Naive thymus-derived CD8-positive, alpha-beta T cell (primary cell): Measurements from ENCODE around the gene SLC35A5. TPM values are rescaled to one million over a fixed set of nuclear protein-coding genes. Genes with fewer than 3 reads are reported as not detected.
"Not testable (repeated sequence)": the region's sequence is repeated elsewhere in the genome, so short reads cannot be mapped to it uniquely, and the experiment has no call there.

Experiments used
- ATAC-seq, 2 donors: fragments of 150-1000 bp; cut with Tn5 transposase in 1 of 2; sonication (Bioruptor Pico), chemical (Tn5 transposase) in 1 of 2; 1 replicate in 1 of 2; 2 replicates in 1 of 2; pipeline ENCODE4 v1.10.0; 2021; ENCODE audit warnings: mild to moderate bottlenecking in 2 of 2, moderate library complexity in 2 of 2
- POLR2A ChIA-PET: fragments of 350-600 bp; sonication (Branson Sonifier 250); formaldehyde crosslinking; loops from one replicate; lab custom pipeline; 2021; ENCODE audit warnings: antibody characterized with exemption; lab: Charles Lee
- DNase-seq, 10 donors: peaks; one replicate each; pipeline versions ENCODE4 v3.0.0 to v3.0.0-alpha.2; 2020 to 2022
- H3K27ac Mint-ChIP-seq, 10 donors: one replicate each; pipeline ENCODE4 v1.8.0; 2020 to 2022; ENCODE audit warnings: mild to moderate bottlenecking in 10 of 10, mixed read lengths in 10 of 10, moderate library complexity in 4 of 10, inconsistent platforms in 1 of 10
- H3K27me3 Mint-ChIP-seq, 5 donors: one replicate each; pipeline ENCODE4 v1.8.0; 2021 to 2022; ENCODE audit warnings: mixed read lengths in 5 of 5
- H3K36me3 Mint-ChIP-seq, 3 donors: one replicate each; pipeline ENCODE4 v1.8.0; 2020 to 2022; ENCODE audit warnings: mixed read lengths in 3 of 3, mild to moderate bottlenecking in 2 of 3, inconsistent platforms in 1 of 3
- H3K4me1 Mint-ChIP-seq, 4 donors: one replicate each; pipeline ENCODE4 v1.8.0; 2021 to 2022; ENCODE audit warnings: mixed read lengths in 4 of 4
- H3K4me3 Mint-ChIP-seq, 10 donors: one replicate each; pipeline ENCODE4 v1.8.0; 2020 to 2022; ENCODE audit warnings: mild to moderate bottlenecking in 10 of 10, mixed read lengths in 10 of 10, moderate library complexity in 6 of 10, inconsistent platforms in 1 of 10
- H3K9me3 Mint-ChIP-seq, 9 donors: one replicate each; pipeline ENCODE4 v1.8.0; 2020 to 2022; ENCODE audit warnings: mixed read lengths in 9 of 9, mild to moderate bottlenecking in 3 of 9, inconsistent platforms in 1 of 9, moderate library complexity in 1 of 9
- polyA plus RNA-seq, 3 donors: library from polyadenylated mRNA; unstranded; fragments of 300-500 nt; fragmentation: Illumina TruSeq; gene quantifications; one replicate each; pipeline ENCODE4 v1.2.3, GENCODE V29; 2021
- total RNA-seq, 8 experiments: library from RNA in 2 of 8; stranded (reverse) in 2 of 8; gene quantifications; one replicate each; pipeline ENCODE4 v1.2.3 and lab custom pipeline; 2021 to 2026

SLC35A5 gene
- total and polyA plus RNA-seq, 5 experiments from 2014 or later, result 7.9 to 24.7 (median 13.7) TPM

DNA sequence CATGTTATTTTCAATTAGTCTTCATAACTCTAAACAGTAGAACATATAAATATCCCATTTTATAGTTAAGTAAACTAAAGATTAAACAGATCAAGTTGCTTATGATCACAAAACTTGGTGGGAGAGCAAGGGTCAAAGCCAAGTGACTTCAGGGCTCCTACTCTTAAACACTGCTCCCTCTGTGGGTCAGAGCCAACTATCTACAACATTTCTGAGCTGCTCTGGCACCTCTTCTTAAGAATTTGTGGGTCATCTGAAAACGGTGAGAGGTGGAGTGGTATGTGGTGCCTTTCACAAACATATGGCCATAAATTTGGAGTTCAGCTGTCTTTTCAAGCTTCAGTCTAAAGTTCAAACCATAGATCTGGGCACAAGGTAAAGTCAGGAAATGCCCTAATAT, 11.0 kb upstream of the SLC35A5 start:
- DNase-seq (no peak), ATAC-seq (no peak)
- no peak overlapping the region for H3K4me3 Mint-ChIP-seq
- H3K4me1 Mint-ChIP-seq, result peaks cover 17 to 36% (median 32%) of the 10 kb centered on the region in 4 donors
- POLR2A ChIA-PET, result interaction anchor here (1.4 kb wide), 1 partner anchor 11 kb away, joined by 5 read pairs; the partner anchor contains the start of genes ATG3 and SLC35A5
- peaks cover 0 to 67% (median 13%) of the 10 kb centered on the region in 3 donors for H3K36me3 Mint-ChIP-seq
- H3K27me3 Mint-ChIP-seq, result no peaks in the 10 kb centered on the region
- H3K27ac Mint-ChIP-seq, result peak overlapping the region in 2 of 10 donors; percentile 70 to 81
- H3K9me3 Mint-ChIP-seq, result no peaks in the 10 kb centered on the region

DNA sequence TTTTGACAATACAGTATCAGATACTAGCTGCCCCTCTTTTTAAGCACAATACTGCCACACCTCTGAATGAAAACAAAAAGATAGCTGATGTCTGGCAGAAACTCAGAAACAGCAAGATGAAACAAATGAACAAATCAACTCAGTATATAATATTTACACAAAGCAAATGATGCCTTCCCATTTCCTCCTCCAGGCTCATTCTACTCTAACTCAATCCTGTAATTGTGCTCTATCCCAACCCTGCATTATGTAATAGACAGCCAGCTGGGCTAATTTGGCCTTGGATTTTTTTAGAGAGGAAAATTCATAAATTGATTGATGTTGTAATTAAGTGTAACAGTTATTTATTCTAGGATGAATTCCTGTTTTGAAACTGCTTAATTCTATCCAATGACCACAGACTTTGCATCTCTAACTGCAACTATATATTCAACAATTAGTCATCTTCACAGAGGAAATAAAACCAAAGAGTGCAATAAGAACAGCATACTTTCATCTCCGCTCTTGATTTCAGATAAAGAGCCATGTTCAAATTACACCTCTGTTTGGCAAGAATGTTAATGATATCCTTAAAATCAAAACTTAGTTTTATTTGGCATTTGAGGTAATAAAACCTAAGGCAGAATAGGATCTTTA, 6.2 kb upstream of the SLC35A5 start:
- H3K27ac Mint-ChIP-seq, result peak overlapping the region in 5 of 10 donors; percentile 3 to 63 (median 17)
- DNase-seq (no peak), ATAC-seq (no peak)
- no peaks in the 10 kb centered on the region for H3K27me3 Mint-ChIP-seq
- no peaks in the 10 kb centered on the region for H3K9me3 Mint-ChIP-seq
- peak overlapping the region in 5 of 10 donors; percentile 5 to 40 (median 30) for H3K4me3 Mint-ChIP-seq
- peaks cover 4 to 52% (median 11%) of the 10 kb centered on the region in 3 donors for H3K36me3 Mint-ChIP-seq
- POLR2A ChIA-PET, result no interaction called here
- H3K4me1 Mint-ChIP-seq, result peaks cover 17 to 69% (median 51%) of the 10 kb centered on the region in 4 donors

DNA sequence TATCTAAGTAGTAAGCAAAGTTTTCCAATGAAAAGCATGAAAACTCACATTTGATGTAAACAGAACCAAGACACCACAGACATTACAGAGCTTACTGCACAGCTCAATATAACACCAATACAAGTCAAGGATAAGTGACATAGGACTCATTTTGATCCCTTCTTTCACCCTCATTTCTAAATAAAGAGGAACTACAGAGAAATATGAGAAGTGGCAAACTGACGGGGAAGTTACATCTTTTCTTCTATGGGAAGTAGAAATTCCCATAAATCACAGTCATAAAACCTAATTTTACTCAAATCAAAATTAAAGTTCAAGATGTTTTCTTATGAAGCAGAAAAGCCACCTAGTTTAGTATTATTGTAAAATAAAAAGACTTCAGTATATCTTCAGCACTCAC, 3.9 kb upstream of the SLC35A5 start:
- Mint-ChIP-seq H3K36me3 (peaks cover 4 to 37% (median 8%) of the 10 kb centered on the region in 3 donors), H3K27ac (peak overlapping the region in 1 of 10 donors; percentile 58), H3K9me3 (no peaks in the 10 kb centered on the region), H3K4me3 (peak overlapping the region in 2 of 10 donors; percentile 15 to 54), H3K4me1 (peaks cover 17 to 70% (median 48%) of the 10 kb centered on the region in 4 donors), H3K27me3 (no peaks in the 10 kb centered on the region)
- POLR2A ChIA-PET, result interaction anchor here (0.7 kb wide), 1 partner anchor 16 kb away, joined by 4 read pairs; no protein-coding TSS in a partner anchor
- DNase-seq (no peak), ATAC-seq (no peak)

GRCh38 chr3:112560307-112560706, 1.5 kb upstream of the SLC35A5 start:
- Mint-ChIP-seq H3K27ac (peak overlapping the region in 9 of 10 donors; percentile 66 to 100 (median 97)), H3K4me1 (peaks cover 15 to 64% (median 52%) of the 10 kb centered on the region in 4 donors)
- POLR2A ChIA-PET, result interaction anchor here (0.7 to 1.2 kb wide), 3 partner anchors 12 to 1136 kb away, joined by 3 to 4 read pairs (median 3); partner anchors contain the start of gene USF3

DNA sequence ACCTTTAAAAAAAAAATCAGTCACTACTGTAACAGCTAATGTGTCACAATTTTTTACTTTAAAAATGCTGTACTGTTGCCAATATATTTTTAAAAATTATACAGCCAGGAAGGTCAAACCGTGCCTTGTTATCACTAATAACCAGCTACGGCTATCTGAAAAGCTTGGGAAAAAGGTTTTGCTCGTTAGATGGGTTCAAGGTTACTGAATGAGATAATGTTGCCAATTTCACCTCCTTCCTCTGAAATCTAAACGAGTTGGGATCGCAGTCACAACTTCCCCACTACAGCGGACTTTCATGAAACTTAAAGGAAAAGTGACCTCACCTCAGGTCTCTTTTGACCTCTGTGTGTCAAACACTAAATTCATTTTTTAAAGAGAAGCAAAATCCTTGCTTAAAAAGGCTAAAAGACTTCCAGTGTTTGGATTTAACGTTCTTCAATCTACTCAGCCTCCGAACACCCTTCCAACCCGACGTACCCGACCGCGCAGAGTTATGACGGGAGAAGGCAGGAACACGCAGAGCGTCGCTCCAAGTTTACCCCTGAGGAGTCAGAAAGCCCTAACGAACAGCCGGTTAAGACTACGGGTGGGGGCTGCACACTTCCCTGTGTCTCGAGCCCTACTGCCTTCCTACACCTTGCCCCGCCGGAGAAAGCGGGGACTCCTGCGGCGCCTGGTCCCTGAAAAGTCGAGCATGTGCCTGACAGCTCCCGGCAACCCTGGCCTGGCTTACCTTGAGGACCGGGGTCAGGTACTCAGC, 943 bp upstream of the SLC35A5 start:
- ATAC-seq (peak; percentile 11 to 13), DNase-seq (peak in 9 of 10 donors; percentile 45 to 80 (median 66))
- Mint-ChIP-seq H3K9me3 (no peaks in the 10 kb centered on the region), H3K27ac (peak overlapping the region; percentile 82 to 100 (median 98)), H3K4me1 (peaks cover 12 to 58% (median 49%) of the 10 kb centered on the region in 4 donors), H3K4me3 (peak overlapping the region; percentile 92 to 100 (median 96)), H3K27me3 (no peaks in the 10 kb centered on the region), H3K36me3 (peaks cover 7 to 35% (median 19%) of the 10 kb centered on the region in 3 donors)
- POLR2A ChIA-PET, result interaction anchor here (0.7 to 1.4 kb wide), 7 partner anchors 10 to 1135 kb away, joined by 3 to 7 read pairs (median 3); partner anchors contain the start of gene USF3

More at GRCh38 chr3:112560307-112560706, 1.5 kb upstream of the SLC35A5 start:
- Mint-ChIP-seq H3K27me3 (no peaks in the 10 kb centered on the region), H3K9me3 (no peaks in the 10 kb centered on the region), H3K4me3 (peak overlapping the region; percentile 92 to 100 (median 96)), H3K36me3 (peaks cover 7 to 35% (median 14%) of the 10 kb centered on the region in 3 donors)
- no peak for DNase-seq
- no peak for ATAC-seq

DNA sequence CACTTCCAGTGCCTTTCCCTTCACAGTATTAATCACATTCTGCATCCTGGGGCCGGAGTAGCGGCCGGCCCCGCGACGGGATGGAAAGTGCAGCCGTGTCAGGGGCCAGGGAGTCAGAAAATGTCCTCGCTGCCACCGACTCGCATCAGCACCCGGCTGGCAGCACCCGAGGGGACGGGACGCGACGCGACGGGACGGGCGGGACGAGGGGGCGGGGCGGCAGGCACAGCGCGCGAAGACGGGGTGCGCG, 436 bp upstream of the SLC35A5 start:
- peak; percentile 54 to 61 for ATAC-seq
- peak overlapping the region; percentile 92 to 100 (median 96) for H3K4me3 Mint-ChIP-seq
- DNase-seq, result peak in 1 of 10 donors; percentile 74
- no peaks in the 10 kb centered on the region for H3K9me3 Mint-ChIP-seq
- peaks cover 16 to 55% (median 50%) of the 10 kb centered on the region in 4 donors for H3K4me1 Mint-ChIP-seq
- POLR2A ChIA-PET, result interaction anchor here (0.8 to 1.4 kb wide), 8 partner anchors 11 to 1135 kb away, joined by 3 to 7 read pairs (median 3); partner anchors contain the start of genes SPICE1 and USF3
- peaks cover 8 to 38% (median 19%) of the 10 kb centered on the region in 3 donors for H3K36me3 Mint-ChIP-seq
- no peaks in the 10 kb centered on the region for H3K27me3 Mint-ChIP-seq
- H3K27ac Mint-ChIP-seq, result peak overlapping the region; percentile 82 to 100 (median 98)

- H3K4me3 Mint-ChIP-seq, result peak overlapping the region in 2 of 10 donors; percentile 11 to 27
- POLR2A ChIA-PET, DNase-seq, H3K27me3 Mint-ChIP-seq, H3K9me3 Mint-ChIP-seq, ATAC-seq: not testable (repeated sequence)
- peaks cover 16 to 57% (median 50%) of the 10 kb centered on the region in 4 donors for H3K4me1 Mint-ChIP-seq
- H3K36me3 Mint-ChIP-seq, result peaks cover 8 to 34% (median 17%) of the 10 kb centered on the region in 3 donors
- H3K27ac Mint-ChIP-seq, result peak overlapping the region in 2 of 10 donors; percentile 16 to 60
These were observed 2.5 kb downstream of the SLC35A5 start for GRCh38 chr3:112564247-112564939.

- POLR2A ChIA-PET, result no interaction called here
- Mint-ChIP-seq H3K36me3 (peaks cover 8 to 39% (median 19%) of the 10 kb centered on the region in 3 donors), H3K4me3 (no peak overlapping the region), H3K9me3 (no peaks in the 10 kb centered on the region), H3K27me3 (no peaks in the 10 kb centered on the region), H3K27ac (peak overlapping the region in 1 of 10 donors; percentile 4), H3K4me1 (peaks cover 15 to 52% (median 45%) of the 10 kb centered on the region in 4 donors)
- DNase-seq (no peak), ATAC-seq (no peak)
These were observed 3.1 kb downstream of the SLC35A5 start for GRCh38 chr3:112564940-112565305.

- ATAC-seq (no peak), DNase-seq (no peak)
- no peaks in the 10 kb centered on the region for H3K9me3 Mint-ChIP-seq
- POLR2A ChIA-PET, result no interaction called here
- H3K4me3 Mint-ChIP-seq, result no peak overlapping the region
- no peaks in the 10 kb centered on the region for H3K27me3 Mint-ChIP-seq
- peak overlapping the region in 2 of 10 donors; percentile 17 to 54 for H3K27ac Mint-ChIP-seq
- peaks cover 15 to 66% (median 39%) of the 10 kb centered on the region in 3 donors for H3K36me3 Mint-ChIP-seq
- H3K4me1 Mint-ChIP-seq, result peaks cover 14 to 32% (median 26%) of the 10 kb centered on the region in 4 donors
These were observed 6.8 kb downstream of the SLC35A5 start for GRCh38 chr3:112568642-112569041.

- DNase-seq (no peak), ATAC-seq (no peak)
- Mint-ChIP-seq H3K36me3 (peaks cover 15 to 70% (median 36%) of the 10 kb centered on the region in 3 donors), H3K27me3 (no peaks in the 10 kb centered on the region), H3K4me3 (no peak overlapping the region), H3K4me1 (peaks cover 11 to 28% (median 22%) of the 10 kb centered on the region in 4 donors), H3K9me3 (no peaks in the 10 kb centered on the region), H3K27ac (peak overlapping the region in 2 of 10 donors; percentile 30 to 35)
- POLR2A ChIA-PET, result no interaction called here
These were observed 7.4 kb downstream of the SLC35A5 start for GRCh38 chr3:112569265-112569664.

GRCh38 chr3:112572701-112573100, 10.9 kb downstream of the SLC35A5 start:
- H3K27ac Mint-ChIP-seq, result peak overlapping the region in 2 of 10 donors; percentile 15 to 58
- peaks cover 2 to 16% (median 10%) of the 10 kb centered on the region in 4 donors for H3K4me1 Mint-ChIP-seq

GRCh38 chr3:112579232-112579631, 17.4 kb downstream of the SLC35A5 start:
- POLR2A ChIA-PET, result no interaction called here
- no peak overlapping the region for H3K4me3 Mint-ChIP-seq
- H3K4me1 Mint-ChIP-seq, result peaks cover 0 to 13% (median 2%) of the 10 kb centered on the region in 4 donors
- no peaks in the 10 kb centered on the region for H3K27me3 Mint-ChIP-seq
- no peaks in the 10 kb centered on the region for H3K9me3 Mint-ChIP-seq
- H3K36me3 Mint-ChIP-seq, result peaks cover 4 to 68% (median 14%) of the 10 kb centered on the region in 3 donors
- no peak for ATAC-seq
- no peak for DNase-seq
- H3K27ac Mint-ChIP-seq, result peak overlapping the region in 3 of 10 donors; percentile 9 to 56 (median 29)

More at GRCh38 chr3:112572701-112573100, 10.9 kb downstream of the SLC35A5 start:
- H3K36me3 Mint-ChIP-seq, result peaks cover 11 to 63% (median 23%) of the 10 kb centered on the region in 3 donors
- H3K9me3 Mint-ChIP-seq, result no peaks in the 10 kb centered on the region
- POLR2A ChIA-PET, result no interaction called here
- no peak for DNase-seq
- H3K27me3 Mint-ChIP-seq, result no peaks in the 10 kb centered on the region
- ATAC-seq, result no peak
- H3K4me3 Mint-ChIP-seq, result no peak overlapping the region
